Activated CD8-positive, alpha-beta memory T cell treated with anti-CD3 and anti-CD28 coated beads, Interleukin-2, amount 10 ng/mL, durations not matched to agents 7 days and 5 days (primary cell): Measurements from ENCODE around the gene BHMT. TPM values are rescaled to one million over a fixed set of nuclear protein-coding genes. Genes with fewer than 3 reads are reported as not detected.
A peak's percentile ranks its signal among the peaks of the same experiment; 100 is the strongest.

Experiments
- ATAC-seq: fragments of 150-1000 bp; cut with Tn5 transposase; one replicate; pipeline ENCODE4 v1.10.0; 2021; ENCODE audit warnings: moderate library complexity
- CTCF ChIA-PET: fragments of 350-600 bp; sonication (Branson Sonifier 250); formaldehyde crosslinking; loops from one replicate; lab custom pipeline; 2021; ENCODE audit warnings: antibody characterized with exemption; lab: Charles Lee
- DNase-seq: peaks from one replicate; pipeline ENCODE4 v3.0.0-alpha.2; 2020
- H3K27ac Mint-ChIP-seq: one replicate; pipeline ENCODE4 v1.8.0; 2021; ENCODE audit warnings: mild to moderate bottlenecking, mixed read lengths
- H3K27me3 Mint-ChIP-seq: one replicate; pipeline ENCODE4 v1.8.0; 2021; ENCODE audit warnings: mixed read lengths
- H3K36me3 Mint-ChIP-seq: one replicate; pipeline ENCODE4 v1.8.0; 2021; ENCODE audit warnings: mild to moderate bottlenecking, mixed read lengths
- H3K4me1 Mint-ChIP-seq: one replicate; pipeline ENCODE4 v1.8.0; 2021; ENCODE audit warnings: mixed read lengths
- H3K4me3 Mint-ChIP-seq: one replicate; pipeline ENCODE4 v1.8.0; 2021; ENCODE audit warnings: mild to moderate bottlenecking, moderate library complexity, mixed read lengths
- H3K9me3 Mint-ChIP-seq: one replicate; pipeline ENCODE4 v1.8.0; 2022; ENCODE audit warnings: low read depth, mixed read lengths
- total RNA-seq, 2 experiments: library from RNA; stranded (reverse); gene quantifications; one replicate each; pipeline ENCODE4 v1.2.3, GENCODE V29; 2021

Gene BHMT
- total RNA-seq, 2 experiments from 2014 or later = not detected

DNA sequence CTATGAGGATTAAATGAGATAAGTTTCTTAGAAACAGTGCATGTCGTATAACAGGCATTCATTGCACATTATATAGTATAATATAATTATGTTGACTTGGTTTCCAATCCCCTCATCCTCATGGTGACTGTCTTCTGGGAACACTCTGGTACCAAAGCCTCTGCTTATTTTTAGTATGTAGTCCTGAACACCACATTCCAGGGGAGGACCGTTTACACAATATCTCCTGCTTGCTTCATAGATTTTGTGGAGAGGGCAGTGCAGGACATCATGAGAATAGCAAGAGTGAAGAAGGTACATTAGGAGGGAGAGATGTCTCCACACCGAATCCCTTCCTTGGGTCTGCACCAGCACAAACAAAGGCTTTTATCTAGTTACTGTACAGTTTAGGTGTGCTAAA is 20.5 kb upstream of the BHMT start:
- no peak overlapping the region for H3K4me3 Mint-ChIP-seq
- H3K36me3 Mint-ChIP-seq = peaks cover 2% of the 10 kb centered on the region
- CTCF ChIA-PET = interaction anchor here (0.9 to 1.0 kb wide), 2 partner anchors 8 to 66 kb away, joined by 3 to 4 read pairs; no protein-coding TSS in a partner anchor
- H3K9me3 Mint-ChIP-seq = no peaks in the 10 kb centered on the region
- peaks cover 15% of the 10 kb centered on the region for H3K27me3 Mint-ChIP-seq
- DNase-seq (no peak), ATAC-seq (no peak)
- H3K27ac Mint-ChIP-seq = no peak overlapping the region
- H3K4me1 Mint-ChIP-seq = no peaks in the 10 kb centered on the region

DNA sequence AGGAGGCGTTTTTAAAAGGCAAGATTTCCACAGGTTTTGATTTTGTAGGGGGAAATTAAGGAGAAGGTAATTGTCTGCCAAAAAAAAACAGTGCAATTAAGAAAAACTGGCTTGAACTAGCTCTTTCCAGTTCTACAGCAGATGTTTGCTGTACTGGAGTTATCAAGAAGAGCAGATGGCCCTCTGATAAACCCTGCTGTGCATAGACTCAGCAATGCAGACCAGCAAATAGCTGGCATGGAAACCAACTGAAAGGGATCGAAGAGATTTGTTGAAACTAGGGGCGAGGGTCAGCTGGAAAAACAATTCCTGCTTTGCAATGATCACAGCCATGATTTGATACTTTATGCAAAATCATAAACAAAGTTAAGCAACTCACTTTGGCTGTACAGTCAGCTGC is 17.8 kb upstream of the BHMT start:
- peaks cover 14% of the 10 kb centered on the region for H3K27me3 Mint-ChIP-seq
- no peak for DNase-seq
- H3K9me3 Mint-ChIP-seq = no peaks in the 10 kb centered on the region
- ATAC-seq = no peak
- H3K4me1 Mint-ChIP-seq = no peaks in the 10 kb centered on the region
- no peak overlapping the region for H3K4me3 Mint-ChIP-seq
- CTCF ChIA-PET = no interaction called here
- no peak overlapping the region for H3K27ac Mint-ChIP-seq
- peaks cover 2% of the 10 kb centered on the region for H3K36me3 Mint-ChIP-seq

DNA sequence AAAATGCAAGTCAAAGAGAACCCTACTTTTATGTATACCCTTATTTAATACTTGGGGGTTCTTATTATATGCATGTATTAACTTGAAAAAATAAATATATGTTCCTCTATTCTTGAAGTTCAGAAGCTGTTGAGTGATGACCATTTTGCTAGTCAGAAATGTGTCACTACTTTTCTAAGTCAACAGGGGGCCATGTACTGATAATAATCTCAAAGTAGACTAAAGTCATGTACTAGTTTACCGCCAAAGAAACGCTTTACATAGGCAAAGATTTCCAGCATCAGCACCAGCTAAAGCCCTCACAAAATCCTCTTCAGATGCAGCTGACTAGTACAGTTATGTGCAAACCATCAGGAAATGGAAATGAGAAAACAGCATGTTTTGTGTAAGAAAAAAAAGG is 5.7 kb upstream of the BHMT start:
- ATAC-seq = no peak
- peaks cover 72% of the 10 kb centered on the region for H3K27me3 Mint-ChIP-seq

DNA sequence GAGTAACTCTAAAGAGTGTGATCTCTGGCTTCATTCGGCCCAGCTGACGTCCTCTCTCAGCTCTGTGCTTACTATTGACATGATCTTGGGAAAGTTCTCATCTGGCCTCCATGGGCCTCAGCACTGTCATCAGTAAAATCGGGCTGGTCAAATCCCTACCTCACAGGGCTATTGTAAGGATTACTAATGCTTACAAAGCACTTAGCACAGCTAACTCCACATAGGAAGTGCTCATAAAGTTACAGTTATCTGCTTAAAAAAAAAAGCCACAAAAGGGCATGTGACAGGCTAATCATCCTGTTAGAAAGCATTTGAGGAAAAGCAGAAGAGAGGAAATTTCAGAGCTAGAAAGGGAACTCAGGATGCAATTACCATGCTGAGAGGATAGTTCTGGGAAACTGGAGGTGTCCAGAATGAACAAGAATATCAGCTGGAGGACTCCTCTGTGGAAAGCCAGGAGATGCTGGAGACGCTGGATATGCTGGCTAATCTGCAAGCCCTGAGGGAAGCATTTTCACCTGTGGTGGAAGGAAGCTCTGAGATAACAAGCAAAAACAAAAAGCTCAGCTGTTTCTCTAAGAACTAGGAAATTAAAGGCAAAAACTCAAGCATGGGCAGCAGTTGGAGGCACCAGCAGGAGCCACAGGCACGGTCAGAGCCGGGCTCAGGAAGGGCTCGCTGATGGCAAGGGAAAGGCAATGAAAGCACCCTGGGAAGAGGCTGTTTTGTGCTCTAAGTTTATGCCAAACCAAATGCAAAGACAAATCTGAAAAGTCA is 4.4 kb upstream of the BHMT start:
- H3K27me3 Mint-ChIP-seq = peaks cover 84% of the 10 kb centered on the region
- CTCF ChIA-PET = interaction anchor here (1.2 to 2.7 kb wide), 3 partner anchors 26 to 85 kb away, joined by 5 to 19 read pairs (median 14); no protein-coding TSS in a partner anchor
- H3K9me3 Mint-ChIP-seq = no peaks in the 10 kb centered on the region
- DNase-seq (no peak), ATAC-seq (no peak)
- peaks cover 6% of the 10 kb centered on the region for H3K4me1 Mint-ChIP-seq
- H3K36me3 Mint-ChIP-seq = no peaks in the 10 kb centered on the region
- no peak overlapping the region for H3K4me3 Mint-ChIP-seq
- no peak overlapping the region for H3K27ac Mint-ChIP-seq

More for the DNA sequence above, 5.7 kb upstream of the BHMT start:
- no peak for DNase-seq
- Mint-ChIP-seq H3K4me3 (no peak overlapping the region), H3K27ac (no peak overlapping the region), H3K9me3 (no peaks in the 10 kb centered on the region), H3K4me1 (peaks cover 3% of the 10 kb centered on the region), H3K36me3 (no peaks in the 10 kb centered on the region)
- CTCF ChIA-PET = interaction anchor here (2.4 to 2.7 kb wide), 2 partner anchors 27 to 82 kb away, joined by 14 to 19 read pairs; no protein-coding TSS in a partner anchor

DNA sequence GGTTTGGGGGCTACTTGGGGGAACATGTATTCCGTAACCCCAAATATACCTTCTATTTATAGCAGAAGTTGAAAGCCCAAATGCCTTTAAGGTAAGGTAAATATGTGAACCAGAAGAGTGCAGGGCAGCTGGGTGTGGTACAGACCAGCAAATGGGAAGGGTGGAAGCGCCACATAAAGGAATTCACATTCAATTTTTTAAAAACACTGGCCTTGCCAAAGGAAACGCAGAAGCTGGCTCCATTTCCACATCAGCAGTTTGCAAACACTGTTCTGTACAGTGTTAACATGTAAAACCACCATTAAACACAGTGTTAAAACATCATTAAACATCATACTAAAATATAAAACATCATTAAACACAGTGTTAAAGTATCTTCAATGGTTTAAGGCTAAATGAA is 3.5 kb upstream of the BHMT start:
- Mint-ChIP-seq H3K9me3 (no peaks in the 10 kb centered on the region), H3K36me3 (no peaks in the 10 kb centered on the region), H3K27ac (no peak overlapping the region), H3K4me1 (peaks cover 6% of the 10 kb centered on the region), H3K4me3 (no peak overlapping the region), H3K27me3 (peaks cover 86% of the 10 kb centered on the region)
- DNase-seq (no peak), ATAC-seq (no peak)
- CTCF ChIA-PET = interaction anchor here (1.2 to 2.1 kb wide), 3 partner anchors 25 to 86 kb away, joined by 3 to 14 read pairs (median 5); no protein-coding TSS in a partner anchor

DNA sequence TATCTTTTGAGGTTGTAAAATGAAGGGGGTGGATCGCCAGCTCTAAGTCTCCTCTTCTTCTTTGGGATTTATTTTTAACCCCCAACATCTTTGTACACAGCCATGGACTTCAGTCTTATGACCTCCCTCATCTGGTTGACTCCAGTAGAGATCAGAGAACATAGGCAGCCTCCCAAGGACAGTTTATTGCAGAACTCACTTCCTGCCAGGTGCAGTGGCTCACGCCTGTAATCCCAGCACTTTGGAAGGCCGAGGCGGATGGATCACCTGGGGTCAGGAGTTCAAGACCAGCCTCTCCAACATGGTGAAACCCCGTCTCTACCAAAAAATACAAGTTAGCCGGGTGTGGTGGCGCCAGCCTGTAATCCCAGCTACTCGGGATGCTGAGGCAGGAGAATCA is 2.8 kb upstream of the BHMT start:
- peaks cover 6% of the 10 kb centered on the region for H3K4me1 Mint-ChIP-seq
- ATAC-seq = no peak
- no peak overlapping the region for H3K4me3 Mint-ChIP-seq
- no peak overlapping the region for H3K27ac Mint-ChIP-seq
- DNase-seq = no peak
- H3K9me3 Mint-ChIP-seq = no peaks in the 10 kb centered on the region
- H3K36me3 Mint-ChIP-seq = no peaks in the 10 kb centered on the region
- CTCF ChIA-PET = interaction anchor here (0.8 to 2.1 kb wide), 4 partner anchors 25 to 85 kb away, joined by 3 to 14 read pairs (median 3); no protein-coding TSS in a partner anchor
- H3K27me3 Mint-ChIP-seq = peaks cover 89% of the 10 kb centered on the region

DNA sequence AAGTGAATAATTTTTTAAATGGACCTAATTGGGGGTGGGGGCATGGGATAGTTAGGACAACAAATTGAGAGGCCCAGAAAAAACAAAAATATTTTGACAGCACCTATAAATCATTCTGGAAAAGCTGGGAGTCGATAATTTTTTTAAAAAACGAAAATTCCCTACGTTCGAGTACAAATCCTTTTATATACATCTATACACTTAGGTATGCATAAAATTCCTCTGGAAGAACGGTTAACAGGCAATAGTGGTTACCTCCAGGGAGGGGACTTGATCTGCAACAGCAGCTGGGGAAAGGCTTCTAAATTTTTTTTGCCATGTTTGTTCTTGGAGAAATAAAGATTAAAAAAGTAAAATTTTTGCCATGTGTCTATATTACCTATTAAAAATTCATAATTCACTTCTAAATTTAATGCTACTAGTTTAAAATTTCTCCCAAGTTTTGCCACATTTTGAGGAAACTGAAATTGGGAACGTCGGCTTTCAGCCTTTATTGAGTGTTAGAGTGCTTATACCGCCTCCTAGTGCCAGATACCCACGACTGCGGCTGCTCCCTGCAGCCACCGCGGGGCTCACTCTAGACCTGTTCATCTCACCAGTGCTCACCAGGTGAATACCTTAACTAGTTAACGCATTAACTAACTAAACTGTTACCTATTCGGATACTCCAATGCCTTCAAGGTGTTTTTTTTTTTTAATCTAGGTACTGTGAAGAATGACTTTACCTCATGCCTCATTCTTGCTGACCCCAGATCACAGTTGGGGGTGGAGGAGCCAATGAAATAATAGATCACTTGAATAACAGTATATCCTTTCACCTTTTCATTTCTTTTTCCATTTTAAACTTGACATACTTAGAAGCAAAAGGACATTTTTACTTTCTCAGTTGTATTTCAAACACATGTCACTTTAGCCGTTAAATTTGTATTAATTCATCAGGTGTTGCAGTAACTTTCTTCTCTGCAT is 1.8 kb upstream of the BHMT start:
- CTCF ChIA-PET = interaction anchor here (0.8 to 2.1 kb wide), 4 partner anchors 23 to 86 kb away, joined by 3 to 14 read pairs (median 3); no protein-coding TSS in a partner anchor
- H3K36me3 Mint-ChIP-seq = no peaks in the 10 kb centered on the region

DNA sequence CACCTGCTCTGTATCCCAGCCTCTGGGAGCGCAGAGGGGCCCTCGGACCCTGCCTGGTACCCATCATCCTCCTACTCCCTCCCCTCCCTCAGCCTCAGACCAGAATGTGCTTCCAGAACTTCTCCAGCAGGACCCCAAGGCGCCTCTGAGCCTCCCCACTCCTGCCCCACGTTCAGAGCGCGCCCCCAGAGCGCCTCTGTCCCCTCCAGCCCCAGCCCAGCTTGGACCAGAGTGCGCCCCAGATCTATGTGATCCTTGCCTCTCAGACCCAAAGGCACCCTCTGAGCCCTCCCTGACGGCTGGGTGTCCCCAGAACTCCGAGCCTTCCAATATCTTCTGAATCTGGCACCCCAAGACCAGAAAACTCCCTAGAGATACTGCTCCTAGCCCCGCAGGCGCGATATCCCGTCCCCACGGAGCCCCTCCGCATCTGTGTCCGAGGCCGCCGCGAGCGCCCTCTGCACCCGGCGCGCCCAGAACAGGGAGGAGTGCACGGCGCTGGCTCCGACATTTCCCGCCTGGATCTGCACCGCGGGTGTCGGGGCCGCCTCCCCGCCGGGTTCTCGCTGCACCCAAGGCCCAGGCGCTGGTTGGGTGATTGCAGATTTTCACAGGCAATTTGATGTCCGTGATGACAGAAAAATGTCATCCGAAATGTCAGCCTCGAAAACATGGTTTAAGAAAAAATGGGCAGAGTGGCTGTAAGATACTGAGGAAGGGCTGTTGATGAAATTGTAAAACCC is 522 bp downstream of the BHMT start:
- no peak overlapping the region for H3K4me3 Mint-ChIP-seq
- CTCF ChIA-PET = no interaction called here

More for the DNA sequence above, 1.8 kb upstream of the BHMT start:
- no peak for ATAC-seq
- Mint-ChIP-seq H3K4me1 (peaks cover 6% of the 10 kb centered on the region), H3K4me3 (no peak overlapping the region), H3K27me3 (peaks cover 89% of the 10 kb centered on the region), H3K9me3 (no peaks in the 10 kb centered on the region), H3K27ac (no peak overlapping the region)
- peak; percentile 50 for DNase-seq

DNA sequence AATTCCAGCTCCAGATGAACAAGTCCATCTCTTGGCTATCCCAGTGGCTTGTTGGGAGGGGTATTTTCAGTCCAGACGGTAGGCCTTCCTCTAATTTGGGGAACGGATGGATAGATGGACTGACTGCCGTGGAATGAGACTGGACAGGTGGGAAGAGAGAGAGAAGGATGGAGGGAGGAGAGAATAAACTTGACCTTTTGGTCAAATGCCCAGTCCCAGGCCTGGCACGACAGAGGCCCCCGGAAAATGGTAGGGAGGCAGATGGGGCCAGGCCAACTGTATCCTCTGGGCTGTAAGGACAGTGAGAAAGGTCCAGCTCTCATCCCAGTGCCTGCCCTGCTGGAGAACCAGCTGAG is 1.1 kb downstream of the BHMT start:
- DNase-seq (no peak), ATAC-seq (no peak)
- H3K4me1 Mint-ChIP-seq = peaks cover 3% of the 10 kb centered on the region
- H3K36me3 Mint-ChIP-seq = no peaks in the 10 kb centered on the region
- CTCF ChIA-PET = no interaction called here
- no peak overlapping the region for H3K4me3 Mint-ChIP-seq
- peaks cover 74% of the 10 kb centered on the region for H3K27me3 Mint-ChIP-seq
- H3K27ac Mint-ChIP-seq = no peak overlapping the region
- H3K9me3 Mint-ChIP-seq = no peaks in the 10 kb centered on the region

More for the DNA sequence above, 522 bp downstream of the BHMT start:
- Mint-ChIP-seq H3K9me3 (no peaks in the 10 kb centered on the region), H3K36me3 (no peaks in the 10 kb centered on the region), H3K27me3 (peaks cover 80% of the 10 kb centered on the region), H3K4me1 (peaks cover 3% of the 10 kb centered on the region), H3K27ac (no peak overlapping the region)
- ATAC-seq (no peak), DNase-seq (no peak)

DNA sequence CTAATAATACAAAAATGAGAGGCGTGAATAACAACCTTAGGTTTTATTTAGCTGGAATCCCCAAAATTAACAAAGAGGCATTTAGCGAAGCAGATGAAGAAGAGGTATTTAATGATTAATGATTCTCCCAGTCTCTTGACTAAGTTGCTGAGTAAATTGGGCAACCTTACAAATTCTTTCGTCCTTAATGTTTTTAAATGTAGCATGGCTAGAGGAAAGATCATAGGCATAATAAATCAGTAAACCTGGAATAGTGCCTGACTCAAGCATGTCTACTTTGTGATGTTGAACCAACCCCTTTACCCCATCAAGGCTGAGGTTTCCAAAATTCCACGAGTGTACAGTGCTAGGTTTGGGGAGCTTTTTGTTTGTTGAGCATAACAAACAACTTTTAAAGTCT is 7.9 kb downstream of the BHMT start:
- DNase-seq (no peak), ATAC-seq (no peak)
- Mint-ChIP-seq H3K36me3 (no peaks in the 10 kb centered on the region), H3K4me1 (no peaks in the 10 kb centered on the region), H3K27ac (no peak overlapping the region), H3K27me3 (peaks cover 20% of the 10 kb centered on the region), H3K4me3 (no peak overlapping the region), H3K9me3 (no peaks in the 10 kb centered on the region)
- CTCF ChIA-PET = interaction anchor here (4.1 kb wide), 1 partner anchor 13 kb away, joined by 19 read pairs; no protein-coding TSS in a partner anchor

DNA sequence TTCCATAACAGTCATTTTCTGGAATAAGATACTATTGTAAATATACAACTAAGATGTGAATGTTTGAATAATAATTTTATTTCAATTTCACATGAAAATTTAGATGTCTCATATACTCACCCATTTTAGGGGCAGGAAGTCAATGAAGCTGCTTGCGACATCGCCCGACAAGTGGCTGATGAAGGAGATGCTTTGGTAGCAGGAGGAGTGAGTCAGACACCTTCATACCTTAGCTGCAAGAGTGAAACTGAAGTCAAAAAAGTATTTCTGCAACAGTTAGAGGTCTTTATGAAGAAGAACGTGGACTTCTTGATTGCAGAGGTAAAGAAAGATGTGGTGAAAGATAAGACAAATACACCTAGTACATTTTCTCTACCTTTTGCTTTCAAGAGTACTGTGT is 8.6 kb downstream of the BHMT start:
- peaks cover 15% of the 10 kb centered on the region for H3K27me3 Mint-ChIP-seq
- DNase-seq = no peak
- no peak overlapping the region for H3K27ac Mint-ChIP-seq
- no peaks in the 10 kb centered on the region for H3K36me3 Mint-ChIP-seq
- no peaks in the 10 kb centered on the region for H3K9me3 Mint-ChIP-seq
- no peak overlapping the region for H3K4me3 Mint-ChIP-seq
- no peak for ATAC-seq
- CTCF ChIA-PET = interaction anchor here (4.1 kb wide), 1 partner anchor 13 kb away, joined by 19 read pairs; no protein-coding TSS in a partner anchor
- no peaks in the 10 kb centered on the region for H3K4me1 Mint-ChIP-seq

DNA sequence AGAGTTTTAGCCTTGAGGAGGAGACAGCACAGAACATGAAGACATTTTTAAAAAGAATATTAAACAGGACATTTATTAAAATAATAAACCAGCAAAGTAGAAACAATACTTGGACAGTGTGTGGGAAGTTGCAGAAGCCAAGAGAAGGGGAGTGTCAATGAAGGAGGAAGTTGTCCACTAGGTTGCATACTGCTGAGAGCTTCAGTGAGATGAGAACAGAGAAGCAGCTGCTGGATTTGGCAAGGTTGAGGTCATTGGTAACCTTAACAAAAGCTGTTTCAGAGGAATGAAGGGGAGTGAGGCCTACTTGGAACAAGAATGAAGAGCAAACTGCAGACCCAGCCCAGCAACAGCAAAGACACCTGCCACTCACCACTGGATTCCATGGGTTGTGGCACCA is 11.4 kb downstream of the BHMT start:
- CTCF ChIA-PET = interaction anchor here (0.9 to 2.1 kb wide), 2 partner anchors 10 to 237 kb away, joined by 3 to 7 read pairs; no protein-coding TSS in a partner anchor
- H3K9me3 Mint-ChIP-seq = no peaks in the 10 kb centered on the region
- peaks cover 10% of the 10 kb centered on the region for H3K27me3 Mint-ChIP-seq
- DNase-seq = no peak
- H3K4me1 Mint-ChIP-seq = no peaks in the 10 kb centered on the region
- H3K36me3 Mint-ChIP-seq = no peaks in the 10 kb centered on the region
- no peak overlapping the region for H3K27ac Mint-ChIP-seq
- ATAC-seq = no peak
- H3K4me3 Mint-ChIP-seq = no peak overlapping the region
